HUES48 (cell line): ENCODE data around the gene MPO.

Experiments
- H3K27ac ChIP-seq: one replicate; pipeline ENCODE4 v1.7.0; 2013; ENCODE audit warnings: low read depth, low read length, inconsistent platforms
- H3K27me3 ChIP-seq: 2 replicates; pipeline ENCODE4 v1.6.1; 2013; ENCODE audit warnings: mild to moderate bottlenecking, low read length; ENCODE audit not compliant: control insufficient read depth, insufficient read depth
- H3K36me3 ChIP-seq: 2 replicates; pipeline ENCODE4 v1.6.1; 2013; ENCODE audit warnings: low read length; ENCODE audit not compliant: control insufficient read depth, insufficient read depth
- H3K4me1 ChIP-seq: 2 replicates; pipeline ENCODE4 v1.6.1; 2013; ENCODE audit warnings: mild to moderate bottlenecking, low read length; ENCODE audit not compliant: control insufficient read depth, insufficient read depth
- H3K4me3 ChIP-seq: 2 replicates; pipeline ENCODE4 v1.5.1; 2013; ENCODE audit warnings: mild to moderate bottlenecking, low read depth, low read length
- H3K9ac ChIP-seq: 2 replicates; pipeline ENCODE4 v1.6.1; 2013; ENCODE audit warnings: mild to moderate bottlenecking, low read depth, low read length, moderate library complexity
- H3K9me3 ChIP-seq: 2 replicates; pipeline ENCODE4 v1.6.1; 2013; ENCODE audit warnings: low read length; ENCODE audit not compliant: control insufficient read depth, insufficient read depth

Gene MPO

GRCh38 chr17:58310511-58311428, 30.0 kb upstream of the MPO start:
- Histone ChIP-seq H3K4me3 (no peak overlapping the region), H3K9me3 (no peaks in the 10 kb centered on the region), H3K27ac (no peak overlapping the region), H3K36me3 (no peaks in the 10 kb centered on the region), H3K27me3 (no peaks in the 10 kb centered on the region), H3K4me1 (no peaks in the 10 kb centered on the region), H3K9ac (no peak overlapping the region)

- Histone ChIP-seq H3K27me3 (no peaks in the 10 kb centered on the region), H3K36me3 (no peaks in the 10 kb centered on the region)
Measured at GRCh38 chr17:58309918-58310259, 29.2 kb upstream of the MPO start.

GRCh38 chr17:58308985-58309917, 28.5 kb upstream of the MPO start:
- no peaks in the 10 kb centered on the region for H3K36me3 ChIP-seq
- H3K4me1 ChIP-seq, result no peaks in the 10 kb centered on the region
- H3K27me3 ChIP-seq, result no peaks in the 10 kb centered on the region
- H3K9ac ChIP-seq, result no peak overlapping the region
- H3K4me3 ChIP-seq, result no peak overlapping the region
- H3K9me3 ChIP-seq, result no peaks in the 10 kb centered on the region
- no peak overlapping the region for H3K27ac ChIP-seq

More at GRCh38 chr17:58309918-58310259, 29.2 kb upstream of the MPO start:
- no peak overlapping the region for H3K27ac ChIP-seq
- H3K4me3 ChIP-seq, result no peak overlapping the region
- no peak overlapping the region for H3K9ac ChIP-seq
- no peaks in the 10 kb centered on the region for H3K4me1 ChIP-seq
- no peaks in the 10 kb centered on the region for H3K9me3 ChIP-seq

- H3K9me3 ChIP-seq, result no peaks in the 10 kb centered on the region
- no peaks in the 10 kb centered on the region for H3K36me3 ChIP-seq
- peaks cover 3% of the 10 kb centered on the region; the same call in 1 of the 2 replicates for H3K4me1 ChIP-seq
- H3K9ac ChIP-seq, result no peak overlapping the region
- H3K27me3 ChIP-seq, result no peaks in the 10 kb centered on the region
- H3K27ac ChIP-seq, result no peak overlapping the region
- no peak overlapping the region for H3K4me3 ChIP-seq
Measured at GRCh38 chr17:58308173-58308984, 27.6 kb upstream of the MPO start.

GRCh38 chr17:58307468-58308172, 26.9 kb upstream of the MPO start:
- Histone ChIP-seq H3K9ac (no peak overlapping the region), H3K4me3 (no peak overlapping the region), H3K27ac (no peak overlapping the region), H3K27me3 (no peaks in the 10 kb centered on the region), H3K4me1 (peaks cover 3% of the 10 kb centered on the region; the same call in 1 of the 2 replicates), H3K36me3 (no peaks in the 10 kb centered on the region), H3K9me3 (no peaks in the 10 kb centered on the region)

- H3K27me3 ChIP-seq, result no peaks in the 10 kb centered on the region
- H3K27ac ChIP-seq, result no peak overlapping the region
- H3K9me3 ChIP-seq, result no peaks in the 10 kb centered on the region
- H3K9ac ChIP-seq, result no peak overlapping the region
- H3K4me1 ChIP-seq, result peaks cover 3% of the 10 kb centered on the region; the same call in 1 of the 2 replicates
- H3K36me3 ChIP-seq, result no peaks in the 10 kb centered on the region
- no peak overlapping the region for H3K4me3 ChIP-seq
Measured at GRCh38 chr17:58306131-58306951, 25.6 kb upstream of the MPO start.

- no peaks in the 10 kb centered on the region for H3K9me3 ChIP-seq
- H3K4me1 ChIP-seq, result peaks cover 3% of the 10 kb centered on the region; the same call in 1 of the 2 replicates
- no peak overlapping the region for H3K4me3 ChIP-seq
- no peak overlapping the region for H3K27ac ChIP-seq
- H3K9ac ChIP-seq, result no peak overlapping the region
- no peaks in the 10 kb centered on the region for H3K27me3 ChIP-seq
- no peaks in the 10 kb centered on the region for H3K36me3 ChIP-seq
Measured at GRCh38 chr17:58305626-58306025, 24.9 kb upstream of the MPO start.

GRCh38 chr17:58304750-58305486, 24.2 kb upstream of the MPO start:
- Histone ChIP-seq H3K4me1 (peaks cover 3% of the 10 kb centered on the region; the same call in 1 of the 2 replicates), H3K4me3 (no peak overlapping the region), H3K9ac (peak overlapping the region; percentile 58; the same call in 1 of the 2 replicates), H3K36me3 (no peaks in the 10 kb centered on the region), H3K9me3 (no peaks in the 10 kb centered on the region), H3K27me3 (no peaks in the 10 kb centered on the region), H3K27ac (no peak overlapping the region)
